K562 (cell line): ENCODE results near the gene POU2F3. TPM values are rescaled to one million over a fixed set of nuclear protein-coding genes. Genes with fewer than 3 reads are reported as not detected.
A peak's percentile ranks its signal among the peaks of the same experiment; 100 is the strongest.

Experiments
- ATAC-seq: fragments of 200-7000 bp; cut with Tn5 transposase; 3 replicates; pipeline ENCODE4 v1.9.1; 2020; ENCODE audit warnings: moderate library complexity
- BruUV-seq: library from RNA; stranded (reverse); fragments of 400-500 nt; replicated peaks from 2 replicates; lab custom pipeline; 2021; lab: Mats Ljungman, UMichigan
- CTCF ChIA-PET: fragments of 300-600 bp; formaldehyde crosslinking; extraction: SDS; loops from one replicate; lab custom pipeline; 2021; ENCODE audit warnings: low intra/inter-chr PET ratio; lab: Yijun Ruan, JAX
- POLR2A ChIA-PET: fragments of 300-600, 350-650 bp; sonication (Branson Sonifier 250); formaldehyde crosslinking; extraction: SDS; loops from one replicate; lab custom pipeline; 2021; ENCODE audit warnings: antibody characterized with exemption, inconsistent platforms; lab: Yijun Ruan, JAX
- DNase-seq, 4 experiments: peaks; one replicate each; pipeline versions ENCODE4 v3.0.0 to v3.0.0-alpha.2; 2011 to 2018; ENCODE audit warnings: low spot score in 3 of 4, mixed read lengths in 3 of 4; ENCODE audit errors: extremely low read depth in 1 of 4
- FAIRE-seq: peaks from 2 replicates; lab custom pipeline; 2011; peaks lifted over from hg19 to GRCh38; lab: Jason Lieb, UNC
- H2AFZ ChIP-seq: 2 replicates; pipeline ENCODE4 v1.6.0; 2011; ENCODE audit warnings: low read depth, low read length, control low read depth, inconsistent platforms
- H3K27ac ChIP-seq: fragments of 200-600 bp; 3 replicates; pipeline ENCODE4 v1.8.0; 2011; ENCODE audit warnings: low read depth, mild to moderate bottlenecking, control low read depth, inconsistent platforms, low read length, moderate library complexity, mixed read lengths; ENCODE audit errors: extremely low read depth
- H3K27me3 ChIP-seq, 2 experiments: fragments of 300-600 bp in 1 of 2; 2 replicates in 1 of 2; 3 replicates in 1 of 2; pipeline versions ENCODE4 v1.6.0 to v1.8.0; 2011; ENCODE audit warnings: inconsistent platforms in 2 of 2, low read length in 2 of 2, mild to moderate bottlenecking in 1 of 2, mixed read lengths in 1 of 2, moderate library complexity in 1 of 2; ENCODE audit not compliant: control insufficient read depth in 2 of 2, insufficient read depth in 2 of 2
- H3K36me3 ChIP-seq: fragments of 300-600 bp; 3 replicates; pipeline ENCODE4 v1.8.0; 2011; ENCODE audit warnings: mild to moderate bottlenecking, low read length, inconsistent platforms; ENCODE audit not compliant: control insufficient read depth, insufficient read depth
- H3K4me1 ChIP-seq, 2 experiments: fragments of 200-600 bp in 1 of 2; replicated peaks in 1 of 2; 2 replicates in 1 of 2; 3 replicates in 1 of 2; pipeline versions ENCODE4 v1.5.1 to v1.8.0; 2011; ENCODE audit warnings: inconsistent platforms in 2 of 2, low read length in 2 of 2, mild to moderate bottlenecking in 1 of 2, mixed read lengths in 1 of 2, moderate library complexity in 1 of 2; ENCODE audit not compliant: control insufficient read depth in 2 of 2, insufficient read depth in 2 of 2
- H3K4me2 ChIP-seq: 2 replicates; pipeline ENCODE4 v1.6.1; 2011; ENCODE audit warnings: low read length, control low read depth, inconsistent platforms, mixed read lengths; ENCODE audit not compliant: insufficient read depth
- H3K4me3 ChIP-seq: fragments of 200-600 bp; sonication (generic), shearing (Covaris generic); 2 replicates; pipeline ENCODE4 v1.5.1; 2016; ENCODE audit warnings: control low read depth, inconsistent platforms
- H3K79me2 ChIP-seq: fragments of 200-600 bp; 3 replicates; pipeline ENCODE4 v1.8.0; 2011; ENCODE audit warnings: low read length, inconsistent platforms; ENCODE audit not compliant: control insufficient read depth, insufficient read depth
- H3K9ac ChIP-seq, 2 experiments: 2 replicates each; pipeline versions ENCODE4 v1.6.0 to v1.6.1; 2011; ENCODE audit warnings: low read depth in 2 of 2, low read length in 2 of 2, control low read depth in 1 of 2, inconsistent platforms in 1 of 2, mild to moderate bottlenecking in 1 of 2, mixed read lengths in 1 of 2; ENCODE audit not compliant: insufficient read depth in 1 of 2
- H3K9me1 ChIP-seq: one replicate; pipeline ENCODE4 v1.6.0; 2011; ENCODE audit warnings: inconsistent platforms, mild to moderate bottlenecking, low read length, moderate library complexity; ENCODE audit not compliant: control insufficient read depth, insufficient read depth
- H3K9me3 ChIP-seq: replicated peaks from 2 replicates; pipeline ENCODE4 v1.5.1; 2011; ENCODE audit warnings: low read depth, low read length, inconsistent platforms; ENCODE audit not compliant: control insufficient read depth, insufficient read depth
- H4K20me1 ChIP-seq: replicated peaks from 2 replicates; pipeline ENCODE4 v1.6.1; 2011; ENCODE audit warnings: low read length, inconsistent platforms, mixed read lengths; ENCODE audit not compliant: control insufficient read depth, insufficient read depth
- C11orf30 ChIP-seq: fragments of 450-650 bp; IDR thresholded peaks from 2 replicates; pipeline ENCODE4 v1.6.1; 2016; ENCODE audit warnings: low read depth, mild to moderate bottlenecking
- MEIS2 ChIP-seq: fragments of 450-650 bp; IDR thresholded peaks from 2 replicates; pipeline ENCODE4 v1.6.1; 2014; ENCODE audit warnings: mild to moderate bottlenecking; ENCODE audit not compliant: partially characterized antibody
- MYNN ChIP-seq, 2 experiments: sonication (generic); formaldehyde crosslinking in 1 of 2; IDR thresholded peaks; 2 replicates each; pipeline versions ENCODE4 v1.5.0 to v1.6.1; 2016 to 2020; ENCODE audit warnings: antibody characterized with exemption in 1 of 2, missing genetic modification reagents in 1 of 2
- POLR2AphosphoS2 ChIP-seq: IDR thresholded peaks from 2 replicates; pipeline ENCODE4 v1.6.1; 2012; ENCODE audit warnings: low read length, improper control_type of control experiment
- STAT5B ChIP-seq: fragments of 250-450 bp; sonication (Bioruptor Pico); IDR thresholded peaks from 2 replicates; pipeline ENCODE4 v1.8.0; 2021; ENCODE audit warnings: mild to moderate bottlenecking, inconsistent platforms
- ZC3H8 ChIP-seq: fragments of 450-650 bp; IDR thresholded peaks from 2 replicates; pipeline ENCODE4 v1.6.1; 2017
- ZNF146 ChIP-seq: IDR thresholded peaks from one replicate; pipeline ENCODE4 v1.6.1; 2018; ENCODE audit warnings: missing compliant biosample characterization; ENCODE audit not compliant: unreplicated experiment
- WGBS: fragments of 100-300 bp; shearing (Covaris generic); methylation state at CpG from one replicate; pipeline ENCODE4 v1.1.6; 2016; ENCODE audit warnings: low coverage, mixed read lengths; ENCODE audit not compliant: insufficient coverage; ENCODE audit errors: missing lambda C conversion rate; 5-methylcytosine and 5-hydroxymethylcytosine counted together
- in situ Hi-C: fragments of 300-500 bp; cut with MboI; formaldehyde crosslinking; loops from 4 replicates; pipeline ENCODE4 v1.15.0; 2018; ENCODE audit warnings: inconsistent platforms, mixed read lengths
- intact Hi-C: fragments of 100-400 bp; cut with micrococcal nuclease; formaldehyde crosslinking; loops from 2 replicates; pipeline ENCODE4 v1.14.2; 2022
- polyA plus RNA-seq, 8 experiments: library from polyadenylated mRNA; depleted of rRNA in 4 of 8; stranded (reverse) in 5 of 8; unstranded in 3 of 8; fragments of >200 nt; fragmentation: Nextera tagmentation in 2 of 8; fragmentation: Illumina TruSeq in 1 of 8; extraction: Ambion mirVana in 2 of 8; extraction: Trizol in 1 of 8; gene quantifications; 2 replicates each; pipeline versions ENCODE4 v1.2.1 to v1.2.3, GENCODE V29; 2011 to 2014; ENCODE audit warnings: inconsistent platforms in 1 of 8, missing spikeins in 1 of 8
- total RNA-seq, 7 experiments: library from RNA; depleted of rRNA in 6 of 7; stranded (reverse); fragments of >200 nt in 6 of 7; fragmentation: Illumina TruSeq in 2 of 7; extraction: Trizol in 2 of 7; gene quantifications; 2 replicates each; pipeline versions ENCODE4 v1.2.1 to v1.2.3, GENCODE V29; 2011 to 2021; ENCODE audit warnings: low replicate concordance in 1 of 7
- TF ChIP-seq, protein P1 (sequence below): IDR thresholded peaks from 2 replicates; pipeline ENCODE4 v1.6.1; 2012; ENCODE audit warnings: low read depth, low read length, improper control_type of control experiment, borderline replicate concordance

Gene POU2F3
- total and polyA plus RNA-seq, 9 of the 15 experiments (the other 6 are each of a cell fraction or from before 2014, with no cell fraction given), result not detected

DNA sequence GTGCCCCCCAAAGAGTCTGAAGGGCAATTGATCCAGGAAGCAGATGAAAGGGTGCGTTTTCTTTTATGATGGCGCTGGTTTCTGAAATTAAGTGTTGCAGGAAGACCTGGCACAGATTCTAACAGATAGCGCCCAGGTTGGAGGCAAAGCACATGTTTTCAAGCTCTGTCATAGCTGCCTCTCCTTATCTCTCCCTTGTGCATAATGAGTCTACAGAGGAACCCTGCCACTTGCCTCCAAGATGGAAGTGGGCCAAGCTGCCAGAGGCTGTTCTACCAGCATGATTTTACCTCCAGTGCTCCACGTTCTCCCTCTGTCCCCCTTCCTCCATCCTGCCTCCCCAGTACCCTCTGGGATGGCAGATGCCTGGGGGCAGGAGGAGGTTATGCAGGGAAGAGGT lies 55.2 kb downstream of the POU2F3 start (continued):
- TF ChIP-seq POLR2AphosphoS2, result no peak
- TF ChIP-seq, all 486 proteins: peak for 0

DNA sequence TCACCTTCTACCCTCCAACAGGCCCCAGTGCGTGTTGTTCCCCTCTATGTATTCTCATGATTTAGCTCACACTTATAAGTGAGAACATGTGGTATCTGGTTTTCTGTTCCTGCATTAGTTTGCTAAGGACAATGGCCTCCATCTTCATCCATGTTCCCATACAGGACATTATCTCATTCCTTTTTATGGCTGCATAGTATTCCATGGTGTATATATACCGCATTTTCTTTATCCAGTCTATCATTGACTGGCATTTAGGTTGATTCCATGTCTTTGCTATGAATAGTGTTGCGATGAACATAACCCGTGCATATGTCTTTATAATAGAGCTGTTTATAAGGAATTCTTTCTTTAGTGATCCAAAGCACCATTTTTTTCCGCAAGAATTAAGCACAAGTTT lies 56.6 kb downstream of the POU2F3 start:
- POLR2A ChIA-PET, result no interaction called here
- H3K4me3 ChIP-seq, result no peak overlapping the region
- H4K20me1 ChIP-seq, result no peaks in the 10 kb centered on the region
- no peak overlapping the region for H3K27ac ChIP-seq
- DNase-seq, result no peak
- FAIRE-seq, result peak; percentile 32
- no peaks in the 10 kb centered on the region for H3K4me1 ChIP-seq
- intact Hi-C loops (no loop called here), in situ Hi-C loops (no loop called here)
- WGBS, result 16% methylated on average over 5 of the region's 5 CpGs
- no peak overlapping the region for H2AFZ ChIP-seq
- no peaks in the 10 kb centered on the region for H3K79me2 ChIP-seq
- no peaks in the 10 kb centered on the region for H3K36me3 ChIP-seq
- CTCF ChIA-PET, result interaction anchor here (1.8 kb wide), 1 partner anchor 62 kb away, joined by 4 read pairs; no protein-coding TSS in a partner anchor
- no peak overlapping the region for H3K4me2 ChIP-seq
- BruUV-seq, result no TSS peak
- peaks cover 36 to 51% of the 10 kb centered on the region in 2 experiments for H3K27me3 ChIP-seq
- no peak for ATAC-seq
- no peak overlapping the region for H3K9ac ChIP-seq
- no peaks in the 10 kb centered on the region for H3K9me3 ChIP-seq
- no peaks in the 10 kb centered on the region for H3K9me1 ChIP-seq
- TF ChIP-seq STAT5B, result no peak
- no peak for TF ChIP-seq MYNN (IDR thresholded peaks at IDR 0.05)
- no peak for TF ChIP-seq MYNN (CRISPR knock-in tag; IDR thresholded peaks at IDR 0.05)
- peak; percentile 51 for TF ChIP-seq ZNF146 (CRISPR knock-in tag)
- TF ChIP-seq, protein P1, sequence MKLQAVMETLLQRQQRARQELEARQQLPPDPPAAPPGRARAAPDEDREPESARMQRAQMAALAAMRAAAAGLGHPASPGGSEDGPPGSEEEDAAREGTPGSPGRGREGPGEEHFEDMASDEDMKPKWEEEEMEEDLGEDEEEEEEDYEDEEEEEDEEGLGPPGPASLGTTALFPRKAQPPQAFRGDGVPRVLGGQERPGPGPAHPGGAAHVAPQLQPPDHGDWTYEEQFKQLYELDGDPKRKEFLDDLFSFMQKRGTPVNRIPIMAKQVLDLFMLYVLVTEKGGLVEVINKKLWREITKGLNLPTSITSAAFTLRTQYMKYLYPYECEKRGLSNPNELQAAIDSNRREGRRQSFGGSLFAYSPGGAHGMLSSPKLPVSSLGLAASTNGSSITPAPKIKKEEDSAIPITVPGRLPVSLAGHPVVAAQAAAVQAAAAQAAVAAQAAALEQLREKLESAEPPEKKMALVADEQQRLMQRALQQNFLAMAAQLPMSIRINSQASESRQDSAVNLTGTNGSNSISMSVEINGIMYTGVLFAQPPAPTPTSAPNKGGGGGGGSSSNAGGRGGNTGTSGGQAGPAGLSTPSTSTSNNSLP, result no peak
- TF ChIP-seq MEIS2, result no peak
- TF ChIP-seq C11orf30, result no peak
- no peak for TF ChIP-seq ZC3H8
- TF ChIP-seq, all 486 proteins: peak for 1
